ENCODE results near the gene SEPTIN2. TPM values are rescaled to one million over a fixed set of nuclear protein-coding genes. Genes with fewer than 3 reads are reported as not detected.

The SEPTIN2 gene
- total and polyA plus RNA-seq, 2 donors (not counting 3 experiments of a cell fraction or from before 2014, with no cell fraction given), result 427 to 512 TPM

DNA sequence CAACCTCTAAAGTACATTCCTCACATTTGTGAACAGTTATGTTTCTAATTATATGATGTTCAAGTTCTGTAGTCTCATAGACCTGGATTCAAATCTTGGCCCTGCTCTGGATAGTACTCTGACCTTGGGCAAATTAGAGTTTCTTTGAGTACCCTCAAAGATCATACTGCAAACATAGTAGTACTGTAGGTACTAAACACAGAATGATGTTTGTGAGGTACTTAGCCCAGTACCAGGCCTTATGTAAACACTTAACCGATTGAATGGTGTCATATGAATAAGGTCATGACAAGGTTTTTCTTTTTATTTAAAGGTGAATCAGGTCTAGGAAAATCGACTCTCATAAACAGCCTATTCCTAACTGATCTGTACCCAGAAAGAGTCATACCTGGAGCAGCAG, 19.1 kb downstream of the SEPTIN2 start:
- H4K20me1 ChIP-seq (replicated peaks; ENCODE audit: control insufficient read depth, extremely low read depth, insufficient read depth, low read length), result peaks cover 2% of the 10 kb centered on the region
- no TSS peak for BruUV-seq (replicated peaks)
- H3K9me3 ChIP-seq (replicated peaks; ENCODE audit: control insufficient read depth, insufficient read depth, low read length), result no peaks in the 10 kb centered on the region
- H3K36me3 ChIP-seq (ENCODE audit: control insufficient read depth in 2 of 2, extremely low read depth in 1 of 2, insufficient read depth in 2 of 2, low read length in 2 of 2), result peaks cover 27% of the 10 kb centered on the region in 2 experiments
- TF ChIP-seq FOS (IDR thresholded peaks at IDR 0.05; ENCODE audit: borderline replicate concordance, insufficient read depth, low read length) (no peak), JUN (IDR thresholded peaks at IDR 0.05; ENCODE audit: borderline replicate concordance, insufficient read depth, insufficient read length, low read depth) (no peak), EZH2 (IDR thresholded peaks at IDR 0.05; ENCODE audit: borderline replicate concordance, low read depth, low read length, severe bottlenecking) (no peak), POLR2AphosphoS5 (IDR thresholded peaks at IDR 0.05; ENCODE audit: insufficient read depth, low read depth, low read length) (no peak), POLR2A (IDR thresholded peaks at IDR 0.05; ENCODE audit: low read depth, low read length) (no peak), MYC (IDR thresholded peaks at IDR 0.05; ENCODE audit: low read depth, low read length) (no peak), GATA2 (IDR thresholded peaks at IDR 0.05; ENCODE audit: insufficient read depth, insufficient read length, low read depth, low read length) (no peak)
- TF ChIP-seq, protein P1, sequence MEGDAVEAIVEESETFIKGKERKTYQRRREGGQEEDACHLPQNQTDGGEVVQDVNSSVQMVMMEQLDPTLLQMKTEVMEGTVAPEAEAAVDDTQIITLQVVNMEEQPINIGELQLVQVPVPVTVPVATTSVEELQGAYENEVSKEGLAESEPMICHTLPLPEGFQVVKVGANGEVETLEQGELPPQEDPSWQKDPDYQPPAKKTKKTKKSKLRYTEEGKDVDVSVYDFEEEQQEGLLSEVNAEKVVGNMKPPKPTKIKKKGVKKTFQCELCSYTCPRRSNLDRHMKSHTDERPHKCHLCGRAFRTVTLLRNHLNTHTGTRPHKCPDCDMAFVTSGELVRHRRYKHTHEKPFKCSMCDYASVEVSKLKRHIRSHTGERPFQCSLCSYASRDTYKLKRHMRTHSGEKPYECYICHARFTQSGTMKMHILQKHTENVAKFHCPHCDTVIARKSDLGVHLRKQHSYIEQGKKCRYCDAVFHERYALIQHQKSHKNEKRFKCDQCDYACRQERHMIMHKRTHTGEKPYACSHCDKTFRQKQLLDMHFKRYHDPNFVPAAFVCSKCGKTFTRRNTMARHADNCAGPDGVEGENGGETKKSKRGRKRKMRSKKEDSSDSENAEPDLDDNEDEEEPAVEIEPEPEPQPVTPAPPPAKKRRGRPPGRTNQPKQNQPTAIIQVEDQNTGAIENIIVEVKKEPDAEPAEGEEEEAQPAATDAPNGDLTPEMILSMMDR (IDR thresholded peaks at IDR 0.05; ENCODE audit: extremely low read depth in 1 of 2, insufficient read depth in 1 of 2, low read depth in 1 of 2, low read length in 2 of 2), result no peak
- TF ChIP-seq, protein P2, sequence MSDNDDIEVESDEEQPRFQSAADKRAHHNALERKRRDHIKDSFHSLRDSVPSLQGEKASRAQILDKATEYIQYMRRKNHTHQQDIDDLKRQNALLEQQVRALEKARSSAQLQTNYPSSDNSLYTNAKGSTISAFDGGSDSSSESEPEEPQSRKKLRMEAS (IDR thresholded peaks at IDR 0.05; ENCODE audit: insufficient read depth, insufficient read length), result no peak
- no peaks in the 10 kb centered on the region for H3K27me3 ChIP-seq (ENCODE audit: control insufficient read depth in 2 of 2, insufficient read depth in 2 of 2, low read length in 2 of 2)
- H3K4me2 ChIP-seq (ENCODE audit: insufficient read depth, low read length), result no peak overlapping the region
- intact Hi-C loops (cut with micrococcal nuclease), result no loop called here
- H3K4me1 ChIP-seq (ENCODE audit: control insufficient read depth, extremely low read depth, insufficient read depth, low read length), result no peaks in the 10 kb centered on the region
- POLR2A ChIA-PET, result no interaction called here
- H3K9me1 ChIP-seq (replicated peaks; ENCODE audit: control insufficient read depth, extremely low read depth, insufficient read depth, low read length), result no peaks in the 10 kb centered on the region
- no peak for DNase-seq (ENCODE audit: low read depth, low spot score)
- H3K27ac ChIP-seq (ENCODE audit: insufficient read depth, low read depth, low read length), result no peak overlapping the region
- no peak for FAIRE-seq
- no peak overlapping the region for H3K9ac ChIP-seq (replicated peaks; ENCODE audit: extremely low read depth, insufficient read depth, low read length)
- peaks cover 26% of the 10 kb centered on the region for H3K79me2 ChIP-seq (ENCODE audit: control insufficient read depth, insufficient read depth, low read length)
- H3K4me3 ChIP-seq (replicated peaks in 1 of 3; ENCODE audit: insufficient read depth in 1 of 3, low read depth in 1 of 3, low read length in 3 of 3), result no peak overlapping the region
- dilution Hi-C loops (cut with MboI; ENCODE audit: extremely low pct_ligation_motif_present, low sequenced_read_pairs), result no loop called here
- H2AFZ ChIP-seq (ENCODE audit: low read depth, low read length), result no peak overlapping the region
- CTCF ChIA-PET, result no interaction called here
